Measurements from ENCODE around the gene ZNF358. TPM values are rescaled to one million over a fixed set of nuclear protein-coding genes. Genes with fewer than 3 reads are reported as not detected.

Gene ZNF358
- total and polyA plus RNA-seq, 2 donors (not counting 3 experiments of a cell fraction or from before 2014, with no cell fraction given) = 51.2 to 83.2 TPM

- peak overlapping the region; percentile 91 for H3K4me2 ChIP-seq (ENCODE audit: insufficient read depth, low read length)
- peak overlapping the region; percentile 51 for H3K9ac ChIP-seq (replicated peaks; ENCODE audit: extremely low read depth, insufficient read depth, low read length)
- peak overlapping the region; percentile 92 for H2AFZ ChIP-seq (ENCODE audit: low read depth, low read length)
- H3K4me3 ChIP-seq (replicated peaks in 1 of 3; ENCODE audit: insufficient read depth in 1 of 3, low read depth in 1 of 3, low read length in 3 of 3) = peak overlapping the region in 2 of 3 experiments; percentile 35 to 59
- H4K20me1 ChIP-seq (replicated peaks; ENCODE audit: control insufficient read depth, extremely low read depth, insufficient read depth, low read length) = no peaks in the 10 kb centered on the region
- H3K9me1 ChIP-seq (replicated peaks; ENCODE audit: control insufficient read depth, extremely low read depth, insufficient read depth, low read length) = no peaks in the 10 kb centered on the region
- H3K36me3 ChIP-seq (ENCODE audit: control insufficient read depth in 2 of 2, extremely low read depth in 1 of 2, insufficient read depth in 2 of 2, low read length in 2 of 2) = peaks cover 0 to 17% of the 10 kb centered on the region in 2 experiments
- peaks cover 9% of the 10 kb centered on the region for H3K79me2 ChIP-seq (ENCODE audit: control insufficient read depth, insufficient read depth, low read length)
- H3K27ac ChIP-seq (ENCODE audit: insufficient read depth, low read depth, low read length) = no peak overlapping the region
- ChIA-PET POLR2A (interaction anchor here (0.6 to 1.5 kb wide), 2 partner anchors 12 to 18 kb away, joined by 4 to 12 read pairs; no protein-coding TSS in a partner anchor), CTCF (interaction anchor here (1.1 to 2.8 kb wide), 6 partner anchors 11 to 423 kb away, joined by 3 to 11 read pairs (median 4); partner anchors contain the start of gene TRAPPC5)
- no peaks in the 10 kb centered on the region for H3K9me3 ChIP-seq (replicated peaks; ENCODE audit: control insufficient read depth, insufficient read depth, low read length)
- H3K27me3 ChIP-seq (ENCODE audit: control insufficient read depth in 2 of 2, insufficient read depth in 2 of 2, low read length in 2 of 2) = no peaks in the 10 kb centered on the region
- H3K4me1 ChIP-seq (ENCODE audit: control insufficient read depth, extremely low read depth, insufficient read depth, low read length) = peaks cover 22% of the 10 kb centered on the region
- TF ChIP-seq MYC (IDR thresholded peaks at IDR 0.05; ENCODE audit: low read depth, low read length) = no peak
- TF ChIP-seq, protein P1, sequence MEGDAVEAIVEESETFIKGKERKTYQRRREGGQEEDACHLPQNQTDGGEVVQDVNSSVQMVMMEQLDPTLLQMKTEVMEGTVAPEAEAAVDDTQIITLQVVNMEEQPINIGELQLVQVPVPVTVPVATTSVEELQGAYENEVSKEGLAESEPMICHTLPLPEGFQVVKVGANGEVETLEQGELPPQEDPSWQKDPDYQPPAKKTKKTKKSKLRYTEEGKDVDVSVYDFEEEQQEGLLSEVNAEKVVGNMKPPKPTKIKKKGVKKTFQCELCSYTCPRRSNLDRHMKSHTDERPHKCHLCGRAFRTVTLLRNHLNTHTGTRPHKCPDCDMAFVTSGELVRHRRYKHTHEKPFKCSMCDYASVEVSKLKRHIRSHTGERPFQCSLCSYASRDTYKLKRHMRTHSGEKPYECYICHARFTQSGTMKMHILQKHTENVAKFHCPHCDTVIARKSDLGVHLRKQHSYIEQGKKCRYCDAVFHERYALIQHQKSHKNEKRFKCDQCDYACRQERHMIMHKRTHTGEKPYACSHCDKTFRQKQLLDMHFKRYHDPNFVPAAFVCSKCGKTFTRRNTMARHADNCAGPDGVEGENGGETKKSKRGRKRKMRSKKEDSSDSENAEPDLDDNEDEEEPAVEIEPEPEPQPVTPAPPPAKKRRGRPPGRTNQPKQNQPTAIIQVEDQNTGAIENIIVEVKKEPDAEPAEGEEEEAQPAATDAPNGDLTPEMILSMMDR (IDR thresholded peaks at IDR 0.05; ENCODE audit: extremely low read depth in 1 of 2, insufficient read depth in 1 of 2, low read depth in 1 of 2, low read length in 2 of 2) = no peak
- no TSS peak for BruUV-seq (replicated peaks)
- DNase-seq (ENCODE audit: low read depth, low spot score) = no peak
- intact Hi-C loops (cut with micrococcal nuclease) = loop anchor here (1.0 to 5.0 kb wide), 2 partner anchors 13 to 34 kb away; partner anchors contain the start of gene PEX11G
- dilution Hi-C loops (cut with MboI; ENCODE audit: extremely low pct_ligation_motif_present, low sequenced_read_pairs) = no loop called here
- FAIRE-seq = no peak
Observed at GRCh38 chr19:7521551-7522071, 5.7 kb downstream of the ZNF358 start.
